Umbilical cord (tissue), 2 donors: ENCODE results near the gene NR5A1. TPM values are rescaled to one million over a fixed set of nuclear protein-coding genes. Genes with fewer than 3 reads are reported as not detected.

Experiments
- DNase-seq: peaks from one replicate; pipeline ENCODE4 v3.0.0-alpha.2; 2015; ENCODE audit warnings: low spot score
- total RNA-seq: library from RNA; depleted of rRNA; stranded (reverse); fragments of >200 nt; gene quantifications from one replicate; pipeline ENCODE4 v1.2.3, GENCODE V29; 2014; ENCODE audit warnings: low replicate concordance; ENCODE audit not compliant: insufficient read depth

Gene NR5A1
- total RNA-seq, result not detected

GRCh38 chr9:124506931-124507879 is at the start of gene NR5A1:
Gene NR5A1 (minus strand): TSS chr9:124507399. CDS start chr9:124503395, 4,004 bp downstream.
- DNase-seq, result no peak

- DNase-seq, result no peak
These were observed 47.8 kb upstream of the NR5A1 start for GRCh38 chr9:124555043-124555442.

- no peak for DNase-seq
These were observed 46.5 kb upstream of the NR5A1 start for GRCh38 chr9:124553738-124554137.

- no peak for DNase-seq
These were observed 45.0 kb upstream of the NR5A1 start for GRCh38 chr9:124552273-124552605.

GRCh38 chr9:124551472-124552272 is 44.5 kb upstream of the NR5A1 start:
- DNase-seq, result peak; percentile 69

GRCh38 chr9:124550072-124550471 is 42.9 kb upstream of the NR5A1 start:
- DNase-seq, result no peak

GRCh38 chr9:124549016-124549415 is 41.8 kb upstream of the NR5A1 start:
- DNase-seq, result no peak

- no peak for DNase-seq
These were observed 37.3 kb upstream of the NR5A1 start for GRCh38 chr9:124544535-124544934.

GRCh38 chr9:124541824-124542223 is 34.6 kb upstream of the NR5A1 start:
- DNase-seq, result no peak

GRCh38 chr9:124537926-124538325 is 30.7 kb upstream of the NR5A1 start:
- no peak for DNase-seq

- no peak for DNase-seq
These were observed 28.6 kb upstream of the NR5A1 start for GRCh38 chr9:124535846-124536245.

- DNase-seq, result no peak
These were observed 25.7 kb upstream of the NR5A1 start for GRCh38 chr9:124532897-124533296.

GRCh38 chr9:124531115-124531514 is 23.9 kb upstream of the NR5A1 start:
- no peak for DNase-seq

- DNase-seq, result no peak
These were observed 23.0 kb upstream of the NR5A1 start for GRCh38 chr9:124530246-124530645.

GRCh38 chr9:124527781-124528180 is 20.6 kb upstream of the NR5A1 start:
- no peak for DNase-seq

- no peak for DNase-seq
These were observed 19.0 kb upstream of the NR5A1 start for GRCh38 chr9:124526174-124526573.

GRCh38 chr9:124522121-124523098 is 15.2 kb upstream of the NR5A1 start:
- DNase-seq, result no peak

GRCh38 chr9:124521142-124521541 is 13.9 kb upstream of the NR5A1 start:
- no peak for DNase-seq

- DNase-seq, result no peak
These were observed 13.0 kb upstream of the NR5A1 start for GRCh38 chr9:124520206-124520596.

GRCh38 chr9:124518116-124518515 is 10.9 kb upstream of the NR5A1 start:
- no peak for DNase-seq

- DNase-seq, result no peak
These were observed 10.4 kb upstream of the NR5A1 start for GRCh38 chr9:124517600-124517999.
